SU-DHL-6 (cell line): Measurements from ENCODE around the gene DEPDC1B.

ENCODE experiments used
- H2AFZ ChIP-seq: fragments of 200-600 bp; sonication (generic); 2 replicates; pipeline ENCODE4 v1.6.1; 2014; ENCODE audit warnings: low read depth, mild to moderate bottlenecking, moderate library complexity, mixed read lengths, antibody characterized with exemption, low read length; ENCODE audit not compliant: severe bottlenecking
- H3F3A ChIP-seq: fragments of 200-600 bp; shearing (Covaris generic); 2 replicates; pipeline ENCODE4 v1.6.0; 2016; ENCODE audit warnings: antibody characterized with exemption, mild to moderate bottlenecking; ENCODE audit not compliant: insufficient read depth
- H3K27ac ChIP-seq: fragments of 200-600 bp; sonication (generic); 2 replicates; pipeline ENCODE4 v1.5.1; 2016; ENCODE audit warnings: low read depth, mild to moderate bottlenecking, low read length, moderate library complexity, mixed read lengths
- H3K27me3 ChIP-seq: fragments of 200-600 bp; sonication (generic), shearing (Covaris generic); 2 replicates; pipeline ENCODE4 v1.6.0; 2014; ENCODE audit warnings: mild to moderate bottlenecking, low read length
- H3K36me3 ChIP-seq: fragments of 200-600 bp; sonication (generic); 2 replicates; pipeline ENCODE4 v1.6.1; 2014; ENCODE audit warnings: mild to moderate bottlenecking, low read length, mixed read lengths
- H3K4me2 ChIP-seq: fragments of 300-600, 200-600 bp; shearing (Covaris generic), sonication (generic); 2 replicates; pipeline ENCODE4 v1.6.0; 2014; ENCODE audit warnings: low read length, low read depth, mild to moderate bottlenecking; ENCODE audit not compliant: poor library complexity, severe bottlenecking
- H3K4me3 ChIP-seq: fragments of 200-600 bp; sonication (generic); 2 replicates; pipeline ENCODE4 v1.5.1; 2014; ENCODE audit warnings: antibody characterized with exemption, low read length, mild to moderate bottlenecking, mixed read lengths; ENCODE audit not compliant: insufficient read depth, poor library complexity, severe bottlenecking
- H3K79me2 ChIP-seq: fragments of 200-600 bp; sonication (generic); 2 replicates; pipeline ENCODE4 v1.6.1; 2014; ENCODE audit warnings: mild to moderate bottlenecking, low read length, moderate library complexity; ENCODE audit not compliant: insufficient read depth
- H3K9ac ChIP-seq: fragments of 200-600 bp; sonication (generic); 2 replicates; pipeline ENCODE4 v1.7.0; 2014; ENCODE audit warnings: mild to moderate bottlenecking, low read length
- H3K9me2 ChIP-seq: fragments of 200-600 bp; sonication (generic); replicated peaks from 2 replicates; pipeline ENCODE4 v1.6.1; 2014; ENCODE audit warnings: low read length; ENCODE audit not compliant: insufficient read depth
- H3K9me3 ChIP-seq: fragments of 200-600 bp; sonication (generic); 2 replicates; pipeline ENCODE4 v1.6.1; 2014; ENCODE audit warnings: low read length, mixed read lengths; ENCODE audit not compliant: insufficient read depth
- H4K20me1 ChIP-seq: fragments of 200-600 bp; sonication (generic); 2 replicates; pipeline ENCODE4 v1.6.1; 2014; ENCODE audit warnings: low read depth, mild to moderate bottlenecking, antibody characterized with exemption, low read length, moderate library complexity, mixed read lengths
- CTCF ChIP-seq: fragments of 200-600 bp; sonication (generic); IDR thresholded peaks from one replicate; pipeline ENCODE4 v1.5.1; 2017; ENCODE audit warnings: antibody characterized with exemption, mild to moderate bottlenecking, low read length, moderate library complexity; ENCODE audit not compliant: insufficient read depth, poor library complexity, severe bottlenecking
- EZH2phosphoT487 ChIP-seq: fragments of 200-600 bp; sonication (generic), shearing (Covaris generic); conservative IDR thresholded peaks from 2 replicates; pipeline ENCODE4 v1.6.1; 2018; ENCODE audit warnings: mild to moderate bottlenecking, antibody characterized with exemption, low read length, moderate library complexity, mixed read lengths

The DEPDC1B gene

GRCh38 chr5:60577116-60577515 lies 122.8 kb downstream of the DEPDC1B start:
- Histone ChIP-seq H3K27me3 (no peaks in the 10 kb centered on the region), H3K4me3 (no peak overlapping the region), H3K9ac (no peak overlapping the region), H3F3A (no peaks in the 10 kb centered on the region), H4K20me1 (no peaks in the 10 kb centered on the region), H3K9me3 (no peaks in the 10 kb centered on the region), H3K36me3 (peaks cover 6% of the 10 kb centered on the region; the same call in 1 of the 2 replicates), H3K27ac (no peak overlapping the region), H3K9me2 (no peaks in the 10 kb centered on the region), H3K79me2 (no peaks in the 10 kb centered on the region), H3K4me2 (no peak overlapping the region), H2AFZ (no peak overlapping the region)
- TF ChIP-seq EZH2phosphoT487 = no peak
- no peak for TF ChIP-seq CTCF

GRCh38 chr5:60576425-60576824 lies 123.5 kb downstream of the DEPDC1B start:
- TF ChIP-seq CTCF (no peak), EZH2phosphoT487 (no peak)
- H3K36me3 ChIP-seq = peaks cover 6% of the 10 kb centered on the region; the same call in 1 of the 2 replicates
- no peaks in the 10 kb centered on the region for H3K9me3 ChIP-seq
- no peak overlapping the region for H3K4me2 ChIP-seq
- no peak overlapping the region for H3K9ac ChIP-seq
- H3K27me3 ChIP-seq = no peaks in the 10 kb centered on the region
- no peaks in the 10 kb centered on the region for H4K20me1 ChIP-seq
- no peaks in the 10 kb centered on the region for H3K79me2 ChIP-seq
- H3K9me2 ChIP-seq = no peaks in the 10 kb centered on the region
- H3K4me3 ChIP-seq = no peak overlapping the region
- H2AFZ ChIP-seq = no peak overlapping the region
- H3K27ac ChIP-seq = no peak overlapping the region
- no peaks in the 10 kb centered on the region for H3F3A ChIP-seq

- Histone ChIP-seq H3K36me3 (no peaks in the 10 kb centered on the region), H3K4me2 (no peak overlapping the region), H3K9me3 (peaks cover 13% of the 10 kb centered on the region; the same call in 1 of the 2 replicates), H3K79me2 (no peaks in the 10 kb centered on the region), H3K9me2 (no peaks in the 10 kb centered on the region), H3K27me3 (no peaks in the 10 kb centered on the region), H4K20me1 (no peaks in the 10 kb centered on the region), H3K4me3 (no peak overlapping the region), H3K9ac (no peak overlapping the region), H3K27ac (no peak overlapping the region), H2AFZ (no peak overlapping the region), H3F3A (no peaks in the 10 kb centered on the region)
- no peak for TF ChIP-seq EZH2phosphoT487
- no peak for TF ChIP-seq CTCF
Observed at GRCh38 chr5:60568646-60569045, 131.3 kb downstream of the DEPDC1B start.
